ENCODE results near the gene GNAO1.

The GNAO1 gene

GRCh38 chr16:56356276-56357240 lies 165.3 kb downstream of the GNAO1 start (continued):
- no peak; the same call in none of the 2 replicates for TF ChIP-seq ZBTB17 (tag by site-specific recombination; IDR thresholded peaks at IDR 0.05)
- no peak for TF ChIP-seq ZNF423 (tag by site-specific recombination; IDR thresholded peaks at IDR 0.05)
- no peak for TF ChIP-seq ZNF830 (tag by site-specific recombination; IDR thresholded peaks at IDR 0.05; ENCODE audit: low read depth)
- no peak for TF ChIP-seq YY1 (tag by site-specific recombination; IDR thresholded peaks at IDR 0.05)
- TF ChIP-seq ZNF248 (tag by site-specific recombination; IDR thresholded peaks at IDR 0.05): no peak
- no peak for TF ChIP-seq ZNF585B (tag by site-specific recombination; IDR thresholded peaks at IDR 0.05)
- TF ChIP-seq ZBTB1 (tag by site-specific recombination; IDR thresholded peaks at IDR 0.05): no peak
- no peak for TF ChIP-seq ZBTB26 (tag by site-specific recombination; optimal IDR thresholded peaks at IDR 0.05)
- TF ChIP-seq ZNF571 (tag by site-specific recombination; IDR thresholded peaks at IDR 0.05): no peak
- no peak for TF ChIP-seq ZBTB44 (tag by site-specific recombination; IDR thresholded peaks at IDR 0.05)
- no peak for TF ChIP-seq ZNF623 (tag by site-specific recombination; IDR thresholded peaks at IDR 0.05)
- no peak for TF ChIP-seq ZNF174 (tag by site-specific recombination; IDR thresholded peaks at IDR 0.05)
- TF ChIP-seq ZNF521 (tag by site-specific recombination; IDR thresholded peaks at IDR 0.05): no peak
- no peak for TF ChIP-seq ZNF221 (tag by site-specific recombination; IDR thresholded peaks at IDR 0.05; ENCODE audit: borderline replicate concordance)
- peak; percentile 56 for TF ChIP-seq ZNF660 (tag by site-specific recombination; IDR thresholded peaks at IDR 0.05)
- no peak for TF ChIP-seq PBX3 (CRISPR knock-in tag; IDR thresholded peaks at IDR 0.05)
- no peak for TF ChIP-seq ZNF266 (tag by site-specific recombination; IDR thresholded peaks at IDR 0.05; ENCODE audit: low read depth)
- no peak for TF ChIP-seq RBAK (tag by site-specific recombination; IDR thresholded peaks at IDR 0.05)
- TF ChIP-seq ZNF707 (tag by site-specific recombination; IDR thresholded peaks at IDR 0.05): no peak
- no peak for TF ChIP-seq ZNF416 (tag by site-specific recombination; IDR thresholded peaks at IDR 0.05)
- TF ChIP-seq ZNF473 (tag by site-specific recombination; IDR thresholded peaks at IDR 0.05): no peak
- TF ChIP-seq ZNF426 (tag by site-specific recombination; IDR thresholded peaks at IDR 0.05): no peak
- TF ChIP-seq GFI1B (tag by site-specific recombination; IDR thresholded peaks at IDR 0.05): no peak
- peak; percentile 96 for TF ChIP-seq ZSCAN30 (tag by site-specific recombination; IDR thresholded peaks at IDR 0.05)
- no peak for TF ChIP-seq ZNF548 (tag by site-specific recombination; IDR thresholded peaks at IDR 0.05)
- no peak for TF ChIP-seq ZNF394 (tag by site-specific recombination; IDR thresholded peaks at IDR 0.05; ENCODE audit: borderline replicate concordance)
- TF ChIP-seq PRDM6 (tag by site-specific recombination; IDR thresholded peaks at IDR 0.05): no peak
- TF ChIP-seq KLF7 (tag by site-specific recombination; IDR thresholded peaks at IDR 0.05; ENCODE audit: borderline replicate concordance): no peak
- TF ChIP-seq ZNF354C (tag by site-specific recombination; IDR thresholded peaks at IDR 0.05; ENCODE audit: borderline replicate concordance, low read depth): no peak
- no peak for TF ChIP-seq ZNF768 (tag by site-specific recombination; IDR thresholded peaks at IDR 0.05)
- TF ChIP-seq ZNF639 (tag by site-specific recombination; IDR thresholded peaks at IDR 0.05): no peak; the same call in 1 of the 2 replicates
- no peak for TF ChIP-seq MZF1 (tag by site-specific recombination; IDR thresholded peaks at IDR 0.05; ENCODE audit: borderline replicate concordance)
- TF ChIP-seq ZEB2 (tag by site-specific recombination; IDR thresholded peaks at IDR 0.05): peak; percentile 49
- TF ChIP-seq ZNF624 (tag by site-specific recombination; IDR thresholded peaks at IDR 0.05): no peak

All from HEK293 (cell line).